Subcutaneous abdominal adipose tissue (tissue), 5 donors: ENCODE data around the gene GADD45G.

Source experiments
- H3K27ac ChIP-seq: one replicate; pipeline ENCODE4 v1.7.0; 2013; ENCODE audit warnings: low read depth, mild to moderate bottlenecking, inconsistent platforms, low read length, moderate library complexity
- H3K27me3 ChIP-seq, 5 donors: one replicate each; pipeline ENCODE4 v1.7.0; 2013; ENCODE audit warnings: low read length in 5 of 5, inconsistent platforms in 1 of 5; ENCODE audit not compliant: control insufficient read depth in 5 of 5, insufficient read depth in 4 of 5
- H3K36me3 ChIP-seq, 5 donors: one replicate each; pipeline ENCODE4 v1.7.0; 2013; ENCODE audit warnings: low read length in 5 of 5; ENCODE audit not compliant: control insufficient read depth in 5 of 5, insufficient read depth in 5 of 5
- H3K4me1 ChIP-seq, 5 donors: one replicate each; pipeline ENCODE4 v1.7.0; 2013; ENCODE audit warnings: low read length in 5 of 5, mild to moderate bottlenecking in 3 of 5, moderate library complexity in 1 of 5; ENCODE audit not compliant: control insufficient read depth in 5 of 5, insufficient read depth in 5 of 5
- H3K4me3 ChIP-seq, 5 donors: one replicate each; pipeline ENCODE4 v1.7.0; 2013; ENCODE audit warnings: low read length in 5 of 5, low read depth in 1 of 5
- H3K9ac ChIP-seq, 5 donors: one replicate each; pipeline ENCODE4 v1.7.0; 2013; ENCODE audit warnings: low read length in 5 of 5, mild to moderate bottlenecking in 4 of 5, moderate library complexity in 3 of 5
- H3K9me3 ChIP-seq, 5 donors: one replicate each; pipeline ENCODE4 v1.7.0; 2013; ENCODE audit warnings: low read length in 5 of 5; ENCODE audit not compliant: control insufficient read depth in 5 of 5
- donor health status: healthy.
- donor health status: healthy.
- donor health status: healthy.
- donor health status: healthy.
- donor health status: healthy.

The GADD45G gene

GRCh38 chr9:89567649-89568048 is 37.2 kb upstream of the GADD45G start:
- peaks cover 0 to 8% (median 3%) of the 10 kb centered on the region in 5 donors for H3K27me3 ChIP-seq
- H3K4me1 ChIP-seq, result no peaks in the 10 kb centered on the region
- H3K4me3 ChIP-seq, result no peak overlapping the region
- no peak overlapping the region for H3K27ac ChIP-seq
- H3K36me3 ChIP-seq, result no peaks in the 10 kb centered on the region
- H3K9me3 ChIP-seq, result peaks cover 0 to 3% (median 0%) of the 10 kb centered on the region in 5 donors
- no peak overlapping the region for H3K9ac ChIP-seq

GRCh38 chr9:89574309-89574708 is 30.5 kb upstream of the GADD45G start:
- Histone ChIP-seq H3K27me3 (peaks cover 0 to 12% (median 6%) of the 10 kb centered on the region in 5 donors), H3K27ac (no peak overlapping the region), H3K9ac (no peak overlapping the region), H3K4me3 (no peak overlapping the region), H3K4me1 (no peaks in the 10 kb centered on the region), H3K9me3 (peaks cover 0 to 2% (median 0%) of the 10 kb centered on the region in 5 donors), H3K36me3 (no peaks in the 10 kb centered on the region)

GRCh38 chr9:89576404-89576839 is 28.4 kb upstream of the GADD45G start:
- Histone ChIP-seq H3K4me3 (no peak overlapping the region), H3K4me1 (no peaks in the 10 kb centered on the region), H3K9me3 (peaks cover 0 to 2% (median 0%) of the 10 kb centered on the region in 5 donors), H3K36me3 (no peaks in the 10 kb centered on the region), H3K9ac (no peak overlapping the region), H3K27me3 (peaks cover 0 to 21% (median 13%) of the 10 kb centered on the region in 5 donors), H3K27ac (no peak overlapping the region)

- Histone ChIP-seq H3K27me3 (peaks cover 0 to 28% (median 13%) of the 10 kb centered on the region in 5 donors), H3K9me3 (peaks cover 0 to 2% (median 0%) of the 10 kb centered on the region in 5 donors)
These were observed 27.4 kb upstream of the GADD45G start for GRCh38 chr9:89577363-89577762.

GRCh38 chr9:89579741-89580385 is 24.9 kb upstream of the GADD45G start:
- H3K9me3 ChIP-seq, result peaks cover 0 to 11% (median 5%) of the 10 kb centered on the region in 5 donors
- no peak overlapping the region for H3K27ac ChIP-seq
- no peaks in the 10 kb centered on the region for H3K36me3 ChIP-seq
- H3K27me3 ChIP-seq, result peaks cover 0 to 16% (median 7%) of the 10 kb centered on the region in 5 donors
- H3K9ac ChIP-seq, result no peak overlapping the region
- H3K4me3 ChIP-seq, result no peak overlapping the region
- H3K4me1 ChIP-seq, result no peaks in the 10 kb centered on the region

More at GRCh38 chr9:89577363-89577762, 27.4 kb upstream of the GADD45G start:
- H3K4me1 ChIP-seq, result no peaks in the 10 kb centered on the region
- H3K36me3 ChIP-seq, result no peaks in the 10 kb centered on the region
- H3K4me3 ChIP-seq, result no peak overlapping the region
- H3K27ac ChIP-seq, result no peak overlapping the region
- H3K9ac ChIP-seq, result no peak overlapping the region

- H3K9me3 ChIP-seq, result peaks cover 0 to 11% (median 5%) of the 10 kb centered on the region in 5 donors
- H3K9ac ChIP-seq, result no peak overlapping the region
- H3K27me3 ChIP-seq, result peaks cover 0 to 16% (median 7%) of the 10 kb centered on the region in 5 donors
- H3K4me3 ChIP-seq, result no peak overlapping the region
- H3K4me1 ChIP-seq, result no peaks in the 10 kb centered on the region
- H3K27ac ChIP-seq, result no peak overlapping the region
- no peaks in the 10 kb centered on the region for H3K36me3 ChIP-seq
These were observed 18.5 kb upstream of the GADD45G start for GRCh38 chr9:89586311-89586710.

GRCh38 chr9:89588271-89588879 is 16.4 kb upstream of the GADD45G start:
- H3K4me1 ChIP-seq, result no peaks in the 10 kb centered on the region
- no peak overlapping the region for H3K4me3 ChIP-seq
- H3K36me3 ChIP-seq, result no peaks in the 10 kb centered on the region
- H3K27ac ChIP-seq, result no peak overlapping the region
- H3K9me3 ChIP-seq, result peaks cover 0 to 11% (median 5%) of the 10 kb centered on the region in 5 donors
- no peak overlapping the region for H3K9ac ChIP-seq
- peaks cover 4 to 16% (median 14%) of the 10 kb centered on the region in 5 donors for H3K27me3 ChIP-seq

- H3K9ac ChIP-seq, result no peak overlapping the region
- H3K36me3 ChIP-seq, result no peaks in the 10 kb centered on the region
- H3K9me3 ChIP-seq, result no peaks in the 10 kb centered on the region
- H3K4me3 ChIP-seq, result no peak overlapping the region
- no peaks in the 10 kb centered on the region for H3K4me1 ChIP-seq
- H3K27me3 ChIP-seq, result peaks cover 4 to 20% (median 18%) of the 10 kb centered on the region in 5 donors
- no peak overlapping the region for H3K27ac ChIP-seq
These were observed 14.4 kb upstream of the GADD45G start for GRCh38 chr9:89590415-89590814.

GRCh38 chr9:89591274-89592212 is 13.3 kb upstream of the GADD45G start:
- H3K4me1 ChIP-seq, result no peaks in the 10 kb centered on the region
- H3K36me3 ChIP-seq, result no peaks in the 10 kb centered on the region
- H3K27me3 ChIP-seq, result peaks cover 4 to 20% (median 18%) of the 10 kb centered on the region in 5 donors
- no peak overlapping the region for H3K9ac ChIP-seq
- H3K9me3 ChIP-seq, result no peaks in the 10 kb centered on the region
- H3K27ac ChIP-seq, result no peak overlapping the region
- no peak overlapping the region for H3K4me3 ChIP-seq
